ENCODE results near the gene PPM1G. TPM values are rescaled to one million over a fixed set of nuclear protein-coding genes. Genes with fewer than 3 reads are reported as not detected.
"Not testable (repeated sequence)": the region's sequence is repeated elsewhere in the genome, so short reads cannot be mapped to it uniquely, and the experiment has no call there.

Gene PPM1G
- total RNA-seq, 4 donors from 2014 or later, result 37.4 to 54.1 (median 49.3) TPM

DNA sequence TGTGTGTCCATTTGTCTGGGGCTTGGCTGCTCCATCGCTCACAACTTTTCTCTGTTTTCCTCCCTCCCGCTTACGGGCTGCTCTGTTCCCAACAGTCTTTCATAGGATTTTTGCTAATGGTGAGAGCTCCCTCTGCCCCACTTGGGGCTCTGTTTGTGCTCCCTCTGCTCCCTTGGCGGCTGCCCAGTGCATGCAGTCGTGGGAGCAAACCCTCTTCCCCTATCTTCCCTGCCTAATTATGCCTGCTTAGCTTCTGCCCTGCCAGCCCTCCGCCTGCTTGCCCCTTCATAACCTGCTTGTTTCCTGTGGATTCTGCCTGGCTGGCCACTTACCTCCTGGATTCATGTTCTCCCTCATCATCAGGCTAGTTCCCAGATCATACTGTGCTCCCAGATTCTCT, 26.2 kb upstream of the PPM1G start:
- peaks cover 18% of the 10 kb centered on the region for H3K4me1 ChIP-seq
- 92% methylated on average over 6 of the region's 6 CpGs for WGBS
- H3K27me3 ChIP-seq, result no peaks in the 10 kb centered on the region
- H3K36me3 ChIP-seq, result peaks cover 74% of the 10 kb centered on the region
- TF ChIP-seq POLR2AphosphoS5 (IDR thresholded peaks at IDR 0.05), result no peak
- TF ChIP-seq EP300 (IDR thresholded peaks at IDR 0.05), result no peak
- TF ChIP-seq, protein P1, sequence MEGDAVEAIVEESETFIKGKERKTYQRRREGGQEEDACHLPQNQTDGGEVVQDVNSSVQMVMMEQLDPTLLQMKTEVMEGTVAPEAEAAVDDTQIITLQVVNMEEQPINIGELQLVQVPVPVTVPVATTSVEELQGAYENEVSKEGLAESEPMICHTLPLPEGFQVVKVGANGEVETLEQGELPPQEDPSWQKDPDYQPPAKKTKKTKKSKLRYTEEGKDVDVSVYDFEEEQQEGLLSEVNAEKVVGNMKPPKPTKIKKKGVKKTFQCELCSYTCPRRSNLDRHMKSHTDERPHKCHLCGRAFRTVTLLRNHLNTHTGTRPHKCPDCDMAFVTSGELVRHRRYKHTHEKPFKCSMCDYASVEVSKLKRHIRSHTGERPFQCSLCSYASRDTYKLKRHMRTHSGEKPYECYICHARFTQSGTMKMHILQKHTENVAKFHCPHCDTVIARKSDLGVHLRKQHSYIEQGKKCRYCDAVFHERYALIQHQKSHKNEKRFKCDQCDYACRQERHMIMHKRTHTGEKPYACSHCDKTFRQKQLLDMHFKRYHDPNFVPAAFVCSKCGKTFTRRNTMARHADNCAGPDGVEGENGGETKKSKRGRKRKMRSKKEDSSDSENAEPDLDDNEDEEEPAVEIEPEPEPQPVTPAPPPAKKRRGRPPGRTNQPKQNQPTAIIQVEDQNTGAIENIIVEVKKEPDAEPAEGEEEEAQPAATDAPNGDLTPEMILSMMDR (IDR thresholded peaks at IDR 0.05), result no peak
- TF ChIP-seq POLR2A (IDR thresholded peaks at IDR 0.05), result no peak
- no peak overlapping the region for H3K4me3 ChIP-seq
- no peaks in the 10 kb centered on the region for H3K9me3 ChIP-seq
- no peak overlapping the region for H3K27ac ChIP-seq
- no peak for DNase-seq (ENCODE audit: low spot score in 2 of 2)

DNA sequence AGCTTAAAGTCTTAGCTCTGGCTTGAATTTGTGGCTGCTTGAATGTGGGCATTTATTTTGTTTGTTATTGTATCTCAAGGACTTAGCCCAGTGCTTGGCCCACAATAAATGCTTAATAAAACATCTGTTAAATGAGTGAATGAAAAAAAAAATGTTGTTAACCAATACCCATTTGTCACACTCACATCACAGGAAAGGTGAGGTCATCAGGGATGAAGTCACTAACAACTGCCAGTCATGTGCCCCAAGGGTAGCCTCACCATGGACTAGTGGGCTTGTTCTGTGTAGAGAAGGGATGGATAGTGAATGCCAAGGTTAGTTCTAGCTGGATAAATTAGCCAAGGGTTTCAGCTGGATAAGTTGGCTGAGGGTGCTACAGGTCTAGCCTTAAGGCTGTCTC, 22.0 kb upstream of the PPM1G start:
- DNase-seq (ENCODE audit: low spot score in 2 of 2), result no peak
- no peak overlapping the region for H3K4me3 ChIP-seq
- H3K36me3 ChIP-seq, result peaks cover 33% of the 10 kb centered on the region
- H3K4me1 ChIP-seq, result peaks cover 37% of the 10 kb centered on the region
- TF ChIP-seq POLR2AphosphoS5 (IDR thresholded peaks at IDR 0.05), result no peak
- TF ChIP-seq EP300 (IDR thresholded peaks at IDR 0.05), result no peak
- TF ChIP-seq POLR2A (IDR thresholded peaks at IDR 0.05), result no peak
- TF ChIP-seq, protein P1 (IDR thresholded peaks at IDR 0.05), result no peak
- H3K27ac ChIP-seq, result no peak overlapping the region
- no peaks in the 10 kb centered on the region for H3K9me3 ChIP-seq
- H3K27me3 ChIP-seq, result no peaks in the 10 kb centered on the region

DNA sequence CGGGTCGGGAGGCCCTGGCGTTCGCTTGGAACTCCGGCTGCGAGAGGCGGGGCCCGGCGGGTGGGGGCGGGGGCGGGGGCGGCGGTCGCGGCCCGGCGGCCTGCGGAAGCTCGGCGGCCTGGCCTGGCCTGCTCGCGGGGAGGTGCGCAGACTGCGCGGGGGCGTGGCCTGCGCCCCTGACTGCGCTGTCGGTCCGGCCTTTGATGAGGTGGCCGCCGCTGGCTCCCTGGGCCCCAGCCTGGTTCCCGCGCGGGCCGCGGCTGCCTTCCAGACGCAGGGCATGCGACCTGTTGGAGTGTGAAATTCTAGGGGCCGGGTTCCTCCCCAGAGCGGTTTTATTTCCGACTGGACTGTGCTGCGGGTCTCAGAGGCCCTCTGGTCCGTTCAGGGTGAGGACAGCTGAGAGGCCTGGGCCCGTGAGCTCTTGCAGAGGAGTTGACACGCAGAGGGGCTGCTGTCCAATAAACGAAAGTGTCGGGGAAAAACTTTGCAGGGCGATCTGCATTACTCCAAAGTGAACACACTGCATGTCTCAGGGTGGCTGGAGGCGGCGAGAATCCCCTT, 19.7 kb upstream of the PPM1G start:
- Histone ChIP-seq H3K4me3 (peak overlapping the region; percentile 93), H3K36me3 (peaks cover 9% of the 10 kb centered on the region), H3K27me3 (no peaks in the 10 kb centered on the region), H3K4me1 (peaks cover 37% of the 10 kb centered on the region), H3K9me3 (no peaks in the 10 kb centered on the region), H3K27ac (peak overlapping the region; percentile 99)
- TF ChIP-seq POLR2AphosphoS5 (IDR thresholded peaks at IDR 0.05) (no peak), EP300 (IDR thresholded peaks at IDR 0.05) (no peak), POLR2A (IDR thresholded peaks at IDR 0.05) (no peak)
- WGBS, result 2% methylated on average over 10 of the region's 51 CpGs
- DNase-seq (ENCODE audit: low spot score in 2 of 2), result peak; percentile 86 to 88

DNA sequence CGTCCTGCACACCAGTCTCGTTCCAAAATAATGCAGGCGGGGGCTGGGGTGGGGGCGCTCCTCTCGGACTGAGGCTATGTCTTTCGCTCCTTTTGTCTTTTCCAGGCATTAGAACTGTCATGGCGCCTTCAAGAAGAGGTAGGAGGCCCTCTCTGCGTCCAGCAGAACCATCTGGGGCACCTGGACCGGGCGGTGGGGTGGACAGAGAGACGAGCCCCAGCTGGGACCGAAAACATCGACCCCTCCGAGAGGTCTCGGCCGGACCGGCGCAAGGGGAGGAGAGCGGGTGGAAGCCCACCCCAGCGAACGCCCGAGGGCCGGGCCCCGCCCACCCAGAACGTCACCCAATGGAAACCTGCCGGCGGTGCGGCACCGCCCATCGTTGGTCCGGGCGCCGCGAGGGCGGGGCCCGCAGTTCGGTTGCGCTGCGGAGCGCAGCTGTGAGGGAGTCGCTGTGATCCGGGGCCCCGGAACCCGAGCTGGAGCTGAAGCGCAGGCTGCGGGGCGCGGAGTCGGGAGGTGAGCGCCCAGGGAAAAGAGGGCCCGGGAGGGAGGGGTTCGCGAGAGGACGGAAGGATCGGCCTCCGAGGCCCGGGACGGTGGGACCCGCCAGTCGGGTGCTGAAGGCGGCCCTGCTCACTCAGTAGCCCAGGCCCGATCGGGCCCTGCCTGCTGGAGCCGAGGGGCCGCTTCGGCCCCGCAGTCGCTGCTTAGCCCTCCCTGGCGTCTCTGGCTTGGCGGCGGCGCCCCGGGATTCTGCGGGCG, 19.0 kb upstream of the PPM1G start, which contains the start of gene NRBP1:
TSS of gene NRBP1 (plus strand) at position 419 of the 765 bp plus-strand sequence. CDS start 4,643 bp downstream, outside the sequence.
- Histone ChIP-seq H3K27me3 (no peaks in the 10 kb centered on the region), H3K9me3 (no peaks in the 10 kb centered on the region), H3K4me1 (peaks cover 37% of the 10 kb centered on the region), H3K4me3 (peak within 1 kb of the TSS; percentile 93), H3K27ac (peak within 1 kb of the TSS; percentile 99), H3K36me3 (peaks cover 3% of the 10 kb centered on the region)
- 1% methylated on average over 13 of the region's 75 CpGs for WGBS
- DNase-seq (ENCODE audit: low spot score in 2 of 2), result peak; percentile 94 to 96
- TF ChIP-seq POLR2A (IDR thresholded peaks at IDR 0.05) (peak; percentile 88 to 90), POLR2AphosphoS5 (IDR thresholded peaks at IDR 0.05) (peak; percentile 69 to 94 (median 93))
- TF ChIP-seq, protein P1 (IDR thresholded peaks at IDR 0.05), result no peak

DNA sequence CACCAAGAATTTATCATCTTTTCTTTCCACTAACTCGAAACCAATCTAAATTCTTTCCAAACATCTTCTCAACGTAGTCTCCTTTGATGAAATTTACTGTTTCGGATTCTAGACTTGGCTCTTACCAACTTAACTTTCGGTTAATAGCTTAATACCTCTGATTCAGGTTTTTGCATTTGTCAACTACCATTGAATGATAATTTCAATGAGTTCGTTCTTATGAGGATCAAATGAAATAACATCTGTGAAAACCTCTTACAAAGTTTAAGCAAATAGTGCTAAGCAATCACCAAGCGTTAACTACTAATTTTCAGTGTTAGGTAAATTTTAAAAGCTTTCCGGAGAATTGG, 18.4 kb upstream of the PPM1G start:
- Histone ChIP-seq H3K36me3 (no peaks in the 10 kb centered on the region), H3K27ac (peak overlapping the region; percentile 99), H3K4me1 (peaks cover 37% of the 10 kb centered on the region), H3K4me3 (peak overlapping the region; percentile 93), H3K9me3 (no peaks in the 10 kb centered on the region), H3K27me3 (no peaks in the 10 kb centered on the region)
- TF ChIP-seq, protein P1 (IDR thresholded peaks at IDR 0.05), result no peak
- TF ChIP-seq POLR2A (IDR thresholded peaks at IDR 0.05) (no peak), EP300 (IDR thresholded peaks at IDR 0.05) (no peak), POLR2AphosphoS5 (IDR thresholded peaks at IDR 0.05) (no peak)
- WGBS, result 11% methylated on average over 7 of the region's 7 CpGs
- DNase-seq (ENCODE audit: low spot score in 2 of 2), result no peak

DNA sequence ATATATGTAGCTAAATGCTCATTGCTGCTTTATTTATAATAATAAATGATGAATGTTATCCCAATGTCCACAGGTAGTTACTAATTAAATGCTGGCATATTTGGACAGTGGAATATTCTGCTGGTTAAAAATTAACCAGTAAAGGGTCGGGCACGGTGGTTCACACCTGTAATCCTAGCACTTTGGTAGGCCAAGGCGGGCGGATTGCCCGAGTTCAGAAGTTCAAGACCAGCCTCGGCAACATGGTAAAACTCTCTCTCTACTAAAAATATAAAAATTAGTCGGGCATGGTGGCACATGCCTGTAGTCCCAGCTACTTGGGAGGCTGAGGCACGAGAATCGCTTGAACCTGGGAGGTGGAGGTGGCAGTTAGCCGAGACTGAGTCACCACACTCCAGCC, 15.6 kb upstream of the PPM1G start:
- DNase-seq (ENCODE audit: low spot score in 2 of 2); H3K9me3 ChIP-seq; H3K27me3 ChIP-seq; H3K36me3 ChIP-seq; H3K4me3 ChIP-seq; H3K27ac ChIP-seq: not testable (repeated sequence)
- peaks cover 13% of the 10 kb centered on the region for H3K4me1 ChIP-seq
- 94% methylated on average over 10 of the region's 10 CpGs for WGBS

All from suprapubic skin (tissue), 4 donors.